Neural progenitor cell (in vitro differentiated cells): Measurements from ENCODE around the gene GH1.
"Not testable (repeated sequence)": the region's sequence is repeated elsewhere in the genome, so short reads cannot be mapped to it uniquely, and the experiment has no call there.

ENCODE experiments used
- EZH2 ChIP-seq: fragments of 200-600 bp; sonication (generic); IDR thresholded peaks from 2 replicates; pipeline ENCODE4 v1.6.1; 2017; ENCODE audit warnings: antibody characterized with exemption, mild to moderate bottlenecking, moderate library complexity
- EZH2phosphoT487 ChIP-seq: fragments of 200-600 bp; sonication (generic); IDR thresholded peaks from 2 replicates; pipeline ENCODE4 v1.6.1; 2017; ENCODE audit warnings: antibody characterized with exemption
- TF ChIP-seq, protein P1 (sequence below): fragments of 200-600 bp; sonication (generic); IDR thresholded peaks from 2 replicates; pipeline ENCODE4 v1.5.1; 2017; ENCODE audit warnings: antibody characterized with exemption, mild to moderate bottlenecking

DNA sequence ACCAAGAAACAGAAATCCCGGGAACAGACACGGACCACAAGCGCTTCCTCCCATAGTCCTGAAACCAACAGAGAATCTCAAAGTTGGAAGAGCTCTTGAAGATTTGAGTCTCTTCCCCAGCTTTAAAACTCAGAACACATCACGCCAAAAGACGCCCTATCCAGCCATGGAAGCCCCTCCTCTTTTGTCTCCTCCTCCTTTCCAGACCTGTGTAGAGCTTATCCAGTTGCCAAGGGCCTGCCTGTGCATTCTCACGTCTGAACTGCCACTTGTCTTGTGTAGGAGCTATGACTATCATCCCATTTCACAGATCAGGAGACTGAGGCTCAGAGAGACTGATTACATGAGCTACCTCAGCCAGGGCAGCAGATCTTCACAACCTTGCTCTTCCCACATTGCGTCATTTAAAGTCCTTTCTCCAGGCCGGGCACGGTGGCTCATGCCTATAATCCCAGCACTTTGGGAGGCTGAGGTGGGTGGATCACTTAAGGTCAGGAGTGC lies 36.0 kb downstream of the GH1 start:
- TF ChIP-seq, protein P1, sequence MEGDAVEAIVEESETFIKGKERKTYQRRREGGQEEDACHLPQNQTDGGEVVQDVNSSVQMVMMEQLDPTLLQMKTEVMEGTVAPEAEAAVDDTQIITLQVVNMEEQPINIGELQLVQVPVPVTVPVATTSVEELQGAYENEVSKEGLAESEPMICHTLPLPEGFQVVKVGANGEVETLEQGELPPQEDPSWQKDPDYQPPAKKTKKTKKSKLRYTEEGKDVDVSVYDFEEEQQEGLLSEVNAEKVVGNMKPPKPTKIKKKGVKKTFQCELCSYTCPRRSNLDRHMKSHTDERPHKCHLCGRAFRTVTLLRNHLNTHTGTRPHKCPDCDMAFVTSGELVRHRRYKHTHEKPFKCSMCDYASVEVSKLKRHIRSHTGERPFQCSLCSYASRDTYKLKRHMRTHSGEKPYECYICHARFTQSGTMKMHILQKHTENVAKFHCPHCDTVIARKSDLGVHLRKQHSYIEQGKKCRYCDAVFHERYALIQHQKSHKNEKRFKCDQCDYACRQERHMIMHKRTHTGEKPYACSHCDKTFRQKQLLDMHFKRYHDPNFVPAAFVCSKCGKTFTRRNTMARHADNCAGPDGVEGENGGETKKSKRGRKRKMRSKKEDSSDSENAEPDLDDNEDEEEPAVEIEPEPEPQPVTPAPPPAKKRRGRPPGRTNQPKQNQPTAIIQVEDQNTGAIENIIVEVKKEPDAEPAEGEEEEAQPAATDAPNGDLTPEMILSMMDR = not testable (repeated sequence)
- TF ChIP-seq EZH2phosphoT487, EZH2: not testable (repeated sequence)
